IgD-negative memory B cell (primary cell): ENCODE data around the gene ANKFY1. TPM values are rescaled to one million over a fixed set of nuclear protein-coding genes. Genes with fewer than 3 reads are reported as not detected.
"Not testable (repeated sequence)": the region's sequence is repeated elsewhere in the genome, so short reads cannot be mapped to it uniquely, and the experiment has no call there.

Experiments used
- H3K27ac Mint-ChIP-seq, 3 donors: one replicate each; pipeline ENCODE4 v1.8.0; 2020 to 2022; ENCODE audit warnings: mild to moderate bottlenecking in 3 of 3, mixed read lengths in 3 of 3, moderate library complexity in 1 of 3
- H3K27me3 Mint-ChIP-seq: one replicate; pipeline ENCODE4 v1.8.0; 2021; ENCODE audit warnings: mixed read lengths
- H3K36me3 Mint-ChIP-seq: one replicate; pipeline ENCODE4 v1.8.0; 2020; ENCODE audit warnings: mild to moderate bottlenecking, mixed read lengths
- H3K4me1 Mint-ChIP-seq, 3 donors: one replicate each; pipeline ENCODE4 v1.8.0; 2020 to 2022; ENCODE audit warnings: mixed read lengths in 3 of 3, mild to moderate bottlenecking in 1 of 3
- H3K4me3 Mint-ChIP-seq, 4 donors: one replicate each; pipeline ENCODE4 v1.8.0; 2020 to 2022; ENCODE audit warnings: mild to moderate bottlenecking in 4 of 4, mixed read lengths in 4 of 4, moderate library complexity in 3 of 4
- H3K9me3 Mint-ChIP-seq, 3 donors: one replicate each; pipeline ENCODE4 v1.8.0; 2020 to 2021; ENCODE audit warnings: mixed read lengths in 3 of 3, mild to moderate bottlenecking in 1 of 3
- polyA plus RNA-seq: library from polyadenylated mRNA; unstranded; fragments of 300-500 nt; fragmentation: Illumina TruSeq; gene quantifications from one replicate; pipeline ENCODE4 v1.2.3, GENCODE V29; 2021

The ANKFY1 gene
- polyA plus RNA-seq, 1 donor from 2014 or later: 9.4 TPM

- no peaks in the 10 kb centered on the region for H3K27me3 Mint-ChIP-seq
- H3K4me1 Mint-ChIP-seq: no peaks in the 10 kb centered on the region
- no peaks in the 10 kb centered on the region for H3K9me3 Mint-ChIP-seq
- no peak overlapping the region for H3K4me3 Mint-ChIP-seq
- H3K36me3 Mint-ChIP-seq: peaks cover 10% of the 10 kb centered on the region
- no peak overlapping the region for H3K27ac Mint-ChIP-seq
Measured at GRCh38 chr17:4152471-4152870, 111.3 kb downstream of the ANKFY1 start.

DNA sequence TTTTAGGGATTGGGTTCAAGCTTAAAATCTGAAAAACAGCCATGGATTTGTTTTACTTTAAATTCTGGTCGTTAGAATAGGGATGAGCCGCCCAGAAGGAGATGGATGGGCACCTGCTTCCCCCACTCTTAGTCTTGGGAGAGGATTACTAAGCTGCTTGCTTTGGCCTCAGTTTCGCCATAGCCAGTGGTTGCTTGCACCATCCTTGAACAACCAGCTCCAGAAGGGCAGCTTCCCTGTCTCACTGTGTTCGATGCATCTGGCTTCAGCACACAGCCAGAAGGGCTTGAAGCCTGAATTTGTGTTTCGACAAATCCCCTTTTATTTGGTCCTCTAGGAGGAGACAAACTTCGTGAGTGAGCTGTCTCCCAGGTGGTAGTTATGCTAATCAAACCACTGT, 113.7 kb downstream of the ANKFY1 start:
- Mint-ChIP-seq H3K4me3 (peak overlapping the region in 1 of 4 donors; percentile 65), H3K9me3 (no peaks in the 10 kb centered on the region), H3K36me3 (peaks cover 10% of the 10 kb centered on the region), H3K4me1 (peaks cover 0 to 1% (median 0%) of the 10 kb centered on the region in 3 donors), H3K27ac (no peak overlapping the region), H3K27me3 (no peaks in the 10 kb centered on the region)

DNA sequence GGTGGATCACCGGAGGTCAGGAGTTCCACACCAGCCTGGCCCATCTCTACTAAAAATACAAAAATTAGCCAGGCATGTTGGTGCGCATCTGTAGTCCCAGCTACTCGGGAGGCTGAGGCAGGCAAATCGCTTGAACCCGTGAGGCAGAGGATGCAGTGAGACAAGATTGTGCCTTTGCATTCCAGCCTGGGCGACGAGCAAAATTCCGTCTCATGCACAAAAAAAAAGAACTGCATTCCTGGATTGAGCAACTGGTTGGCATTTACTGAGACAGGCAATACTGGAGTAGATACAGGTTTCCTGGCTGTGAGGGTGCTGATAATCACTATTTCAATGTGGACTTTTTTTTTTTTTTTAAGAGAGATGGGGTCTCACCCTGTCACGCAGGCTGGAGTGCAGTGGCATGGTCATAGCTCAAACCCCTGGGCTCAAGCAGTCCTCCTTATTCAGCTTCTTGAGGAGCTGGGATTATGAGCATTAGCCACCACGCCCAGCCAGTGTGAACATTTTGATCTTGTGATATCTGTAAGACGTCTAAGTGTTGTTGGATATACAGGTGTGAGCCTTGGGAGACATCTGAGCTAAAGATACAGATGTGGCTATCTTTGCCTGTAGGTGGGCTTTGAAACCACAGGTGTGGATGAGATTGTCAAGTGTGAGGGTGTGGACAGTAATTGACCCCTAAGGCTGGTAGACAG, 115.0 kb downstream of the ANKFY1 start:
- Mint-ChIP-seq H3K27ac (no peak overlapping the region), H3K4me1 (peaks cover 0 to 6% (median 5%) of the 10 kb centered on the region in 3 donors), H3K9me3 (no peaks in the 10 kb centered on the region), H3K36me3 (peaks cover 10% of the 10 kb centered on the region), H3K4me3 (no peak overlapping the region), H3K27me3 (no peaks in the 10 kb centered on the region)

- Mint-ChIP-seq H3K27me3 (no peaks in the 10 kb centered on the region), H3K4me1 (peaks cover 0 to 12% (median 5%) of the 10 kb centered on the region in 3 donors), H3K36me3 (peaks cover 8% of the 10 kb centered on the region), H3K9me3 (no peaks in the 10 kb centered on the region), H3K4me3 (peak overlapping the region in 1 of 4 donors; percentile 54), H3K27ac (no peak overlapping the region)
Measured at GRCh38 chr17:4147751-4148310, 115.9 kb downstream of the ANKFY1 start.

GRCh38 chr17:4146641-4147040, 117.1 kb downstream of the ANKFY1 start:
- peaks cover 5% of the 10 kb centered on the region for H3K36me3 Mint-ChIP-seq
- peak overlapping the region in 1 of 4 donors; percentile 68 for H3K4me3 Mint-ChIP-seq
- H3K4me1 Mint-ChIP-seq: peaks cover 6 to 17% (median 10%) of the 10 kb centered on the region in 3 donors
- no peaks in the 10 kb centered on the region for H3K9me3 Mint-ChIP-seq
- H3K27me3 Mint-ChIP-seq: no peaks in the 10 kb centered on the region
- peak overlapping the region in 1 of 3 donors; percentile 73 for H3K27ac Mint-ChIP-seq

DNA sequence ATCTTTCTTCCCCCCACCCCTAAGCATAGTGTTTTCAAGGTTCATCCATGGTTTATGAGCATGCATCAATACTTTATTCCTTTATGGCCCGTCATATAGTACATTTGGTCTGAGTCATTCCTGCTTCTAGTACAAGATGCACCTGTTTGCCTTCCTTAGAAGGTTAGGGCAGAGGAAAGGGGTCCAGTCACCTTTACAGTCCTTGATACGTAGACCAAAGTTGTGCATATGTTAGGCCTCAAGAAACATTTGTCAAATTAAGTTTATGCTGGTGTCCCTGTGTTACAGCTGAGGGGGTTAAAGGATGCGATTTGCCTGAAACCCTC, 119.4 kb downstream of the ANKFY1 start:
- Mint-ChIP-seq H3K4me1 (peaks cover 20 to 29% (median 29%) of the 10 kb centered on the region in 3 donors), H3K9me3 (no peaks in the 10 kb centered on the region), H3K27me3 (no peaks in the 10 kb centered on the region), H3K36me3 (no peaks in the 10 kb centered on the region), H3K4me3 (peak overlapping the region; percentile 96 to 100 (median 98)), H3K27ac (peak overlapping the region; percentile 98 to 100 (median 99))

GRCh38 chr17:4143563-4144421, 120.0 kb downstream of the ANKFY1 start:
- Mint-ChIP-seq H3K9me3 (no peaks in the 10 kb centered on the region), H3K36me3 (no peaks in the 10 kb centered on the region), H3K27me3 (no peaks in the 10 kb centered on the region), H3K4me3 (peak overlapping the region; percentile 96 to 100 (median 98)), H3K4me1 (peaks cover 22 to 33% (median 33%) of the 10 kb centered on the region in 3 donors), H3K27ac (peak overlapping the region; percentile 98 to 100 (median 99))

DNA sequence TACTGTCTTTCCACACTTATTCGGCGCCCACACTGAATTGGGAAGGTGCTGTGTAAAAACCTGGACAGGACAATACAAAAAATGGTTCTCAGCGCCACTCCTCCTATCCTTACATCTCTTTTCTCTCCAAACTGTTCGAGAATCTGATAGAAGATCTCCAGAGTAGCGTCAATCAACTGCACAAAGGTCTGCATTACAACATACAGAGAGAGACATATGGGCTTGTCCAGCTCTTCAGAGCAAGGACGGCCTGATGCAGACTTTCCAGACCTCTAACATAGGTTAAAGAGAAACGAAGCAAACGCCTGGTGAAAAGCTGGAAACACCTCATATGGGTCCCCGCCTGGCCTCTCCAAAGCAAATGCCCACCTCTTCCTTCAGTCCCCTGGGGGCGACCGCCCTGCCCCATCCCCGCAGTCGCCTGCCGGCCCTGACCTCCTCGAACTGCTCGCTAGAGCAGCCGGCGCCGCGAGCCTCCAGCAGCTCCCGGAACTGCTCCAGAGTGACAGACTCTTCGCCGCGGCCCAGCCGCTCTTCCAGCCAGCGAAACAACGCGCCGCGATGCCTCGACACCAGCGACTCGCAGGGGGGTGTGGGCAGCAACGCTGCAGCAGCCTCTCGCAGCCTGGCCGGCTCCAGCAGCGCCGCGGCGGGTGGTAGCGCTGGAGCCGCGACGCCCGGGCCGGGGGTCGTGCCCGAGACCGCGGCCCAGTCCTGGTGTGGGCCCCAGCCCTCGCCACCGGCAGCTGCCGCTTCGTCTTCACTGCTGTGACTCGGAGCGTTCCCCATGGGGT, 121.5 kb downstream of the ANKFY1 start:
- H3K27ac Mint-ChIP-seq: peak overlapping the region; percentile 91 to 99 (median 98)
- H3K27me3 Mint-ChIP-seq: no peaks in the 10 kb centered on the region
- H3K4me3 Mint-ChIP-seq: peak overlapping the region; percentile 98 to 100 (median 98)
- H3K9me3 Mint-ChIP-seq: no peaks in the 10 kb centered on the region
- H3K4me1 Mint-ChIP-seq: peaks cover 22 to 39% (median 33%) of the 10 kb centered on the region in 3 donors
- no peaks in the 10 kb centered on the region for H3K36me3 Mint-ChIP-seq

GRCh38 chr17:4140125-4140524, 123.7 kb downstream of the ANKFY1 start:
- H3K9me3 Mint-ChIP-seq: no peaks in the 10 kb centered on the region
- no peaks in the 10 kb centered on the region for H3K27me3 Mint-ChIP-seq
- H3K4me1 Mint-ChIP-seq: peaks cover 32 to 42% (median 37%) of the 10 kb centered on the region in 3 donors
- H3K4me3 Mint-ChIP-seq: peak overlapping the region in 1 of 4 donors; percentile 28
- H3K36me3 Mint-ChIP-seq: no peaks in the 10 kb centered on the region
- H3K27ac Mint-ChIP-seq: peak overlapping the region in 1 of 3 donors; percentile 46

- H3K36me3 Mint-ChIP-seq, H3K27me3 Mint-ChIP-seq, H3K9me3 Mint-ChIP-seq, H3K27ac Mint-ChIP-seq: not testable (repeated sequence)
- H3K4me3 Mint-ChIP-seq: peak overlapping the region in 1 of 4 donors; percentile 28
- H3K4me1 Mint-ChIP-seq: peaks cover 32 to 46% (median 38%) of the 10 kb centered on the region in 3 donors
Measured at GRCh38 chr17:4138906-4139526, 124.8 kb downstream of the ANKFY1 start.

DNA sequence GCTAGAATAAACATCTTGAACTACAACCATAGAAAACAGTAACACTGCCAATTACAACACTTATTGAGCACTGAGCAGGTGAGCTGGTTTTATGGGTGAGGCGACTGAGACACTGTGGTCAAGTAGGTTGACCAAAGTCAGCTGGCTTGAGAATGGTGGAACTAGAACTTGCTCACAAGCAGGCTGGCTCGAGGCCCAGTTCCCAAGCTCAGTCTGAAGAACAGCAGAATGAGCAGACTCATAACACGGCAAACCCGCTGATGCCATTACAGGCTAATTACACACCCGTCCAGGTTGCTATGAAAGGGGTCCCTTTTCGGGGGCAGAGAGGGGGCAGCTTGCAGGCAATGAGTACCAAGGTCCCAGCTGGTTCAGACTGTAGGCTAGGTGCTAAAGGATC, 127.4 kb downstream of the ANKFY1 start:
- Mint-ChIP-seq H3K27me3 (no peaks in the 10 kb centered on the region), H3K4me3 (no peak overlapping the region), H3K27ac (no peak overlapping the region), H3K4me1 (peaks cover 24 to 42% (median 29%) of the 10 kb centered on the region in 3 donors), H3K36me3 (peaks cover 2% of the 10 kb centered on the region), H3K9me3 (no peaks in the 10 kb centered on the region)

- H3K27ac Mint-ChIP-seq: no peak overlapping the region
- H3K27me3 Mint-ChIP-seq: no peaks in the 10 kb centered on the region
- no peaks in the 10 kb centered on the region for H3K9me3 Mint-ChIP-seq
- peaks cover 28 to 40% (median 34%) of the 10 kb centered on the region in 3 donors for H3K4me1 Mint-ChIP-seq
- H3K36me3 Mint-ChIP-seq: peaks cover 7% of the 10 kb centered on the region
- no peak overlapping the region for H3K4me3 Mint-ChIP-seq
Measured at GRCh38 chr17:4135489-4135888, 128.3 kb downstream of the ANKFY1 start.

GRCh38 chr17:4134721-4135120, 129.1 kb downstream of the ANKFY1 start:
- Mint-ChIP-seq H3K36me3 (peaks cover 9% of the 10 kb centered on the region), H3K4me1 (peaks cover 29 to 34% (median 30%) of the 10 kb centered on the region in 3 donors), H3K4me3 (peak overlapping the region in 1 of 4 donors; percentile 15), H3K27me3 (no peaks in the 10 kb centered on the region), H3K9me3 (no peaks in the 10 kb centered on the region), H3K27ac (peak overlapping the region in 1 of 3 donors; percentile 59)

- no peaks in the 10 kb centered on the region for H3K9me3 Mint-ChIP-seq
- peaks cover 13% of the 10 kb centered on the region for H3K36me3 Mint-ChIP-seq
- H3K4me1 Mint-ChIP-seq: peaks cover 31 to 38% (median 35%) of the 10 kb centered on the region in 3 donors
- peak overlapping the region in 1 of 4 donors; percentile 60 for H3K4me3 Mint-ChIP-seq
- H3K27ac Mint-ChIP-seq: peak overlapping the region in 1 of 3 donors; percentile 74
- H3K27me3 Mint-ChIP-seq: no peaks in the 10 kb centered on the region
Measured at GRCh38 chr17:4130715-4131114, 133.1 kb downstream of the ANKFY1 start.
